Activated naive CD8-positive, alpha-beta T cell (primary cell): ENCODE data around the gene DNAJC25.

Source experiments
- H3K27ac Mint-ChIP-seq: one replicate; pipeline ENCODE4 v1.8.0; 2021; ENCODE audit warnings: mixed read lengths
- H3K27me3 Mint-ChIP-seq: one replicate; pipeline ENCODE4 v1.8.0; 2021; ENCODE audit warnings: mixed read lengths
- H3K36me3 Mint-ChIP-seq: one replicate; pipeline ENCODE4 v1.8.0; 2021; ENCODE audit warnings: mixed read lengths
- H3K4me1 Mint-ChIP-seq: one replicate; pipeline ENCODE4 v1.8.0; 2021; ENCODE audit warnings: low read depth, mixed read lengths
- H3K4me3 Mint-ChIP-seq: one replicate; pipeline ENCODE4 v1.8.0; 2021; ENCODE audit warnings: mild to moderate bottlenecking, mixed read lengths
- H3K9me3 Mint-ChIP-seq: one replicate; pipeline ENCODE4 v1.8.0; 2021; ENCODE audit warnings: low read depth, mixed read lengths

DNAJC25 gene

DNA sequence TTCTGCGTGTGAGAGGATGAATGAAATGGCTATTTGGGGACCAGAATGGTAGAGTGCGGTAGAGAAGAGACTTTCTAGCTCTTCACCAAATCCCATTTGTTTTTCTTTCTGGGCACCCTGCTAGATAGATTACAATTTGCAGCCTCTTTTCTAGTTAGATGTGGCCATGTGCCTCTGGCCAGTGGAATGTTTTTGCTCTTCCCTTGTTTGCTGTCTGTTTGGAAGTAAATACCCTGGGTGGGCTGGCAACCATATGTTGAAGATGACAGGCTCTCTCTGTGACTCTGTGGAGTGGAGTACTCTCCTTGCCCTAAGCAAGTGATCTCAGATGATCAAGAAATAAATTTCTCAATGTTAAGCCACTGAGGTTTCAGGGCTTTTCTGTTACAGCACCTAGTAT lies 43.2 kb downstream of the DNAJC25 start:
- no peaks in the 10 kb centered on the region for H3K4me1 Mint-ChIP-seq
- H3K27ac Mint-ChIP-seq = no peak overlapping the region
- H3K9me3 Mint-ChIP-seq = no peaks in the 10 kb centered on the region
- H3K36me3 Mint-ChIP-seq = peaks cover 19% of the 10 kb centered on the region
- H3K27me3 Mint-ChIP-seq = no peaks in the 10 kb centered on the region
- no peak overlapping the region for H3K4me3 Mint-ChIP-seq

DNA sequence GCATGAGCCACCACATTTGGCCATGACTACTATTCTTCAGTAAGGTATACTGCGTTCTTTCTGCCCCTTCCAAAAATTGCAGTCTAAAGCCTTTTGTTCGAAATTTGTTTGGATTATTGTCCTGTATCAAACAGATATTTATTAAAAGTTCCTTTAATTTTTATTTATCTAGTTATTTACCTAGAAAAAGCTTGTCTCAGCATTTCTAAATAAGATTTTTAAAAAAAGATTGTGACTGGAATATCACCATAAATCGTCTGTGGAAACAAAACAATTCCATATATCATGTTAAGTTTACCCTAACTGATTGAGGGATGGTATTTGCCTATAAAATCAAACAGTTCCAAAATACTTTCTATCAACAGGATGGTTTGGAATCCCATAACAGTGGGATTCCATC lies 45.0 kb downstream of the DNAJC25 start:
- H3K4me3 Mint-ChIP-seq = no peak overlapping the region
- H3K4me1 Mint-ChIP-seq = no peaks in the 10 kb centered on the region
- peaks cover 19% of the 10 kb centered on the region for H3K36me3 Mint-ChIP-seq
- no peaks in the 10 kb centered on the region for H3K27me3 Mint-ChIP-seq
- H3K27ac Mint-ChIP-seq = no peak overlapping the region
- H3K9me3 Mint-ChIP-seq = no peaks in the 10 kb centered on the region

DNA sequence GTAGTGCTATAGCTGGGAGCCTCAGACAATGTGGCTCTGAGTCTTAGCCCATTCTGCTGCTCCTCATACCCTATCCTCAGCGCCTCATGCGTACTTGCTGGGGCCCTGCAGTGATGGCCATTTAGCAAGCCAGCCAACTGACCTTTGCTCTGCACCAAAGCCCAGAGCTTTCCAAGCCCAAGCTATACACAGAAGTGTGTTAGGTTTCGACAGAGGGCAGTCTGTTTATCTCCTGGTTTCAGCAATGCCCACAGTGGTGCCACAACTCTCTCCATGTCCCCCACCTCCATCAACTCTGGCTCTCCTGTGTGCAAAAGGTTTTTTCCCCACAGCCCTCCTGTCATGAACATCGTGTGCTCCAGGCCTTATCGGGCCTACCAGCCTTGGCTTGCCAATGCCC lies 47.2 kb downstream of the DNAJC25 start:
- H3K4me1 Mint-ChIP-seq = no peaks in the 10 kb centered on the region
- H3K9me3 Mint-ChIP-seq = no peaks in the 10 kb centered on the region
- no peak overlapping the region for H3K27ac Mint-ChIP-seq
- H3K36me3 Mint-ChIP-seq = peaks cover 19% of the 10 kb centered on the region
- no peak overlapping the region for H3K4me3 Mint-ChIP-seq
- H3K27me3 Mint-ChIP-seq = no peaks in the 10 kb centered on the region

DNA sequence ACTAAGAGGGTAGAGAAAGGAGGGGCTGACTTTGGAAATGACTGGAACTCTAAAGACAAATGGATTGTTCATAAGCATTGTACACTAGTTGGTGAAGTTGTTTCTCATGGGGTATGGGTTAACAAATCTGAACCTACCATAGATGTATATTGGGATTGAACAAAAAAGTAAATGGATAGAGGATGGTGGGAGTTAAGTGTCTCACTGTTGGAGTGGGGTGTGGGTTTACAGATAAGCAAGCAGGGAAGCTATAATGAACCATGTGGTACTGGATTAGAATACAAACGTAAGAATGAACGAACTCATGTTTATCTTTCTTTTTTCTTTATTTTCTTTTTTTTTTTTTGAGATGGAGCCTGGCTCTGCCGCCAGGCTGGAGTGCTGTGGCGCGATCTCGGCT lies 48.1 kb downstream of the DNAJC25 start:
- H3K4me1 Mint-ChIP-seq = no peaks in the 10 kb centered on the region
- H3K27me3 Mint-ChIP-seq = no peaks in the 10 kb centered on the region
- no peak overlapping the region for H3K4me3 Mint-ChIP-seq
- H3K36me3 Mint-ChIP-seq = peaks cover 19% of the 10 kb centered on the region
- H3K9me3 Mint-ChIP-seq = no peaks in the 10 kb centered on the region
- no peak overlapping the region for H3K27ac Mint-ChIP-seq

DNA sequence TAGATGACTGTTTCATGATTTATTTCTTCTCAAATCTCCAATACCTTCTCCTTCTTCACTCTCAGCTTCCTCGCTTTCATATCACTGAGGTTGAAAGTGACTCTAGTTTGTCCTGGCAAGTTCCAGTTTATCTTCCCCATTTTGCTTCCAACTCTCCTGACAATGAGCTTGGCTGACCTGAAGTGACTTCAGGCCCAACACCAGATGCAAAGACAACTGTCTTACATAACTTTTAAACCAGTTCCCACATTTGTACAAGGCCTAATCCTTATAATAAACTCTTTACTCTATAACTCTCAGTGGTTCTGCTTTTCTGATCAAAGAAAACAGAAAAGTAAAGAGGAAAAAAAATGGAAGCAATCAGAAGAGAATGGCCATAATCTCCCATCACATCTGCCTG lies 52.3 kb downstream of the DNAJC25 start:
- H3K36me3 Mint-ChIP-seq = peaks cover 7% of the 10 kb centered on the region
- H3K4me1 Mint-ChIP-seq = no peaks in the 10 kb centered on the region
- no peak overlapping the region for H3K27ac Mint-ChIP-seq
- H3K9me3 Mint-ChIP-seq = no peaks in the 10 kb centered on the region
- no peaks in the 10 kb centered on the region for H3K27me3 Mint-ChIP-seq
- no peak overlapping the region for H3K4me3 Mint-ChIP-seq

DNA sequence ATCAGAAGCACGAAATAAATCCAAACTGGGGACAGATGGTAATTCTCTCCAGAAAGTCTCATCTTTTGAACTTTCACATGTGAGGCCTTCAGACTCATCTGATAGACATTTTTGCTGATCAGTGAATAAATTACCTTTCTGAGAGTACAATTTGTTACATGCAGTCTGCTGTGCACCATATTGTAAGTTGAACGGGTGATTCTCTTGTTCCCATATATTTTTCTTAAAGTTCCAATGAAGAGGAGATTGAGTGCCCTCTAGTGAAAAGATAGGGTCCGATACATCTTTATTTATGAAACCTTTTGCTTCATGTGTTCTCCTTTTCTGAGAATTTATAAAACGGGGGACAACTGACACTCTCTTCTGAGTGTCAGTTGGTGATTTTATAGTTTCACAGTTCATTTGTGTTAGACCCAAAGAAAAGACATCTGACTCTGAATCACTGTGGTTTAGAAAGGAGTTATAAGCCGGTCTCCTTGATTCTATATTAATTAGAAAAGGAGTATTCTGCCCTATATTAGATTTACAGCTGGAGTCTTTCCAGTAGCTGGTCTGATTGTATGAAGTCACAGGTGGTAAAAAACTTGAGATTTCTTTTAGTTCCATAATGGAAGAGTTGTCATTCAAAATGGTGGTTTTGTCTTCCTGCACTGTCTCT lies 60.7 kb downstream of the DNAJC25 start:
- peaks cover 3% of the 10 kb centered on the region for H3K4me1 Mint-ChIP-seq
- H3K9me3 Mint-ChIP-seq = no peaks in the 10 kb centered on the region
- no peak overlapping the region for H3K4me3 Mint-ChIP-seq
- H3K27ac Mint-ChIP-seq = no peak overlapping the region
- peaks cover 6% of the 10 kb centered on the region for H3K36me3 Mint-ChIP-seq
- no peaks in the 10 kb centered on the region for H3K27me3 Mint-ChIP-seq

DNA sequence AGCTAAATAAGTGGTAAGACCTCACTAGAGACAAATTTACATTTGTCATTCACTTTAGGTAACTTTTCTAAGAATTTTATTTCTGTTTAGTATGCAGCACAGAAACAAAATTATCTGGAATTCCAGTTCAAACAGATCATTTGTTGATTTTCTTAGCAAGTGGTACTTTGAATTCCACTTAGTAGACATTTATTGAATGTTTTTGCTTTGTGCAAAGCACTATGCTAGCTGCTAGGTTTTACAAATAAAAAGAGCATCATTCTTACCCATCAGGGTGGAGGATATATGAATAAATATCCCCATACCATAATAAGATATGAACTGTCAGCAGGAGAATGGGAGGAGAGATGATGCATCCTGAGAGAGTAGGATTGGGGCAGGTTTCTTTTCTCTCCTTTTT lies 65.7 kb downstream of the DNAJC25 start:
- Mint-ChIP-seq H3K9me3 (no peaks in the 10 kb centered on the region), H3K4me3 (no peak overlapping the region), H3K27ac (no peak overlapping the region)

DNA sequence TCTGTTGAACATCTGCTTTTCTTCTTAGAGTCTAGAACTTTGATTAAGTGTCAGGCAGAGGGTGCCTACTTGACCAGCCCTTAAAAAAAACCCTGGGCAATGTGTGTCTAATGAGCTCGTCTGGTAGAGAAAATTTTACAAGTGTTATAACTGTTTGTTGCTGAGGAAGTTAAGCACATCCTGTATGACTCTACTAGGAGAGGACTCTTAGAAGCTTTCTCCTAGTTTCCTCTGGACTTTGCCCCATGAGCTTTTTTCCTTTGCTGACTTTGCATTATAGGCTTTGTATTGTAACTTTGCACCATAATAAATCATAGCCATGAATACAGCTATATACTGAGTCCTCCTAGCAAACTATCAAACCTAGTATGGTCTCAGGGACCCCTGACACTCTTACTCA lies 69.6 kb downstream of the DNAJC25 start:
- peaks cover 6% of the 10 kb centered on the region for H3K4me1 Mint-ChIP-seq
- H3K4me3 Mint-ChIP-seq = no peak overlapping the region
- peaks cover 14% of the 10 kb centered on the region for H3K36me3 Mint-ChIP-seq
- H3K27me3 Mint-ChIP-seq = no peaks in the 10 kb centered on the region
- no peak overlapping the region for H3K27ac Mint-ChIP-seq
- H3K9me3 Mint-ChIP-seq = no peaks in the 10 kb centered on the region

More for the DNA sequence above, 65.7 kb downstream of the DNAJC25 start:
- Mint-ChIP-seq H3K4me1 (peaks cover 9% of the 10 kb centered on the region), H3K27me3 (no peaks in the 10 kb centered on the region), H3K36me3 (peaks cover 11% of the 10 kb centered on the region)
